GM12878 (cell line): ENCODE results near the gene PHB1. TPM values are rescaled to one million over a fixed set of nuclear protein-coding genes. Genes with fewer than 3 reads are reported as not detected.
"Not testable (repeated sequence)": the region's sequence is repeated elsewhere in the genome, so short reads cannot be mapped to it uniquely, and the experiment has no call there.

ENCODE experiments used
- ATAC-seq: fragments of 200-7000 bp; cut with Tn5 transposase; 3 replicates; pipeline ENCODE4 v1.9.1; 2020; ENCODE audit warnings: mild to moderate bottlenecking, moderate library complexity
- BruUV-seq: library from RNA; stranded (reverse); fragments of 400-500 nt; replicated peaks from 2 replicates; lab custom pipeline; 2021; lab: Mats Ljungman, UMichigan
- CTCF ChIA-PET: fragments of 300-600 bp; sonication (Branson Sonifier 250); formaldehyde crosslinking; extraction: SDS; loops from one replicate; lab custom pipeline; 2021; ENCODE audit warnings: inconsistent platforms; lab: Yijun Ruan, JAX
- POLR2A ChIA-PET: fragments of 350-600 bp; formaldehyde crosslinking; extraction: SDS; loops from one replicate; lab custom pipeline; 2021; ENCODE audit warnings: inconsistent platforms; lab: Charles Lee
- RAD21 ChIA-PET: fragments of 300-600 bp; sonication (Branson Sonifier 250); formaldehyde crosslinking; loops from one replicate; lab custom pipeline; 2023; ENCODE audit warnings: antibody characterized with exemption; ENCODE audit not compliant: unreplicated experiment; lab: Charles Lee
- SMC1A ChIA-PET: fragments of 300-600 bp; sonication (Branson Sonifier 250); formaldehyde crosslinking; loops from one replicate; lab custom pipeline; 2023; ENCODE audit not compliant: unreplicated experiment, uncharacterized antibody; lab: Charles Lee
- DNase-seq: peaks from one replicate; pipeline ENCODE4 v3.0.0-alpha.2; 2011; ENCODE audit warnings: low read depth, low spot score
- FAIRE-seq: peaks from 3 replicates; lab custom pipeline; 2011; peaks lifted over from hg19 to GRCh38; lab: Jason Lieb, UNC
- H2AFZ ChIP-seq: 2 replicates; pipeline ENCODE4 v1.6.0; 2011; ENCODE audit warnings: low read depth, low read length, control low read depth; ENCODE audit not compliant: control insufficient read depth
- H3K27ac ChIP-seq: 2 replicates; pipeline ENCODE4 v1.5.1; 2011; ENCODE audit warnings: control low read depth; ENCODE audit not compliant: control insufficient read depth, insufficient read depth
- H3K27me3 ChIP-seq, 2 experiments: replicated peaks in 1 of 2; 2 replicates each; pipeline versions ENCODE4 v1.6.0 to v1.6.1; 2011; ENCODE audit warnings: low read length in 1 of 2; ENCODE audit not compliant: control insufficient read depth in 2 of 2, insufficient read depth in 2 of 2
- H3K36me3 ChIP-seq, 2 experiments: 2 replicates each; pipeline ENCODE4 v1.5.1; 2011; ENCODE audit warnings: low read length in 1 of 2; ENCODE audit not compliant: control insufficient read depth in 2 of 2, insufficient read depth in 2 of 2
- H3K4me1 ChIP-seq: 2 replicates; pipeline ENCODE4 v1.6.1; 2011; ENCODE audit warnings: mild to moderate bottlenecking, low read length, moderate library complexity, mixed read lengths; ENCODE audit not compliant: control insufficient read depth, insufficient read depth
- H3K4me2 ChIP-seq: 2 replicates; pipeline ENCODE4 v1.6.0; 2011; ENCODE audit warnings: control low read depth; ENCODE audit not compliant: control insufficient read depth, insufficient read depth
- H3K4me3 ChIP-seq: fragments of 200-600 bp; sonication (generic); 2 replicates; pipeline ENCODE4 v1.5.1; 2016
- H3K79me2 ChIP-seq: 2 replicates; pipeline ENCODE4 v1.6.0; 2011; ENCODE audit warnings: low read length; ENCODE audit not compliant: control insufficient read depth, insufficient read depth
- H3K9ac ChIP-seq: 2 replicates; pipeline ENCODE4 v1.8.0; 2011; ENCODE audit warnings: low read length, control low read depth, mixed read lengths; ENCODE audit not compliant: control insufficient read depth, insufficient read depth
- H3K9me3 ChIP-seq: replicated peaks from 3 replicates; pipeline ENCODE4 v1.5.1; 2011; ENCODE audit warnings: mild to moderate bottlenecking, low read length; ENCODE audit not compliant: control insufficient read depth, insufficient read depth
- H4K20me1 ChIP-seq: 2 replicates; pipeline ENCODE4 v1.6.0; 2011; ENCODE audit not compliant: control insufficient read depth, insufficient read depth
- CTCF ChIP-seq, 3 experiments: IDR thresholded peaks in 2 of 3; conservative IDR thresholded peaks in 1 of 3; 2 replicates each; pipeline ENCODE4 v1.5.1; 2011; ENCODE audit warnings: low read depth in 3 of 3, low read length in 3 of 3, mild to moderate bottlenecking in 3 of 3, control low read depth in 2 of 3, moderate library complexity in 2 of 3, inconsistent platforms in 1 of 3, mixed read lengths in 1 of 3; ENCODE audit not compliant: control insufficient read depth in 2 of 3, insufficient read depth in 1 of 3; ENCODE audit errors: extremely low read depth in 1 of 3
- DPF2 ChIP-seq: fragments of 450-650 bp; IDR thresholded peaks from 2 replicates; pipeline ENCODE4 v1.6.1; 2017; ENCODE audit warnings: mild to moderate bottlenecking
- E2F4 ChIP-seq: IDR thresholded peaks from 2 replicates; pipeline ENCODE4 v1.6.1; 2012; ENCODE audit warnings: low read depth, low read length, improper control_type of control experiment
- ESRRA ChIP-seq: IDR thresholded peaks from 2 replicates; pipeline ENCODE4 v1.6.1; 2012; ENCODE audit warnings: mild to moderate bottlenecking, low read length, improper control_type of control experiment
- IRF3 ChIP-seq: fragments of 450-650 bp; IDR thresholded peaks from 2 replicates; pipeline ENCODE4 v1.6.1; 2014; ENCODE audit warnings: mild to moderate bottlenecking
- MXI1 ChIP-seq: fragments of 150-350 bp; IDR thresholded peaks from 2 replicates; pipeline ENCODE4 v1.6.1; 2011; ENCODE audit warnings: low read depth, mild to moderate bottlenecking, inconsistent platforms, low read length, improper control_type of control experiment
- POLR2AphosphoS5 ChIP-seq: IDR thresholded peaks from 2 replicates; pipeline ENCODE4 v1.6.1; 2011; ENCODE audit warnings: mild to moderate bottlenecking, low read length, inconsistent platforms
- TBL1XR1 ChIP-seq: IDR thresholded peaks from 2 replicates; pipeline ENCODE4 v1.6.1; 2012; ENCODE audit warnings: low read depth, low read length, improper control_type of control experiment
- ZBTB40 ChIP-seq: fragments of 450-650 bp; IDR thresholded peaks from 2 replicates; pipeline ENCODE4 v1.6.1; 2016; ENCODE audit warnings: mild to moderate bottlenecking, moderate library complexity, borderline replicate concordance
- WGBS: methylation state at CpG from one replicate; pipeline ENCODE4 v1.1.6; 2016; ENCODE audit warnings: low lambda C conversion rate; ENCODE audit not compliant: insufficient replicate concordance, insufficient coverage; ENCODE audit errors: missing lambda C conversion rate; 5-methylcytosine and 5-hydroxymethylcytosine counted together
- in situ Hi-C: fragments of 300-500 bp; cut with MboI; formaldehyde crosslinking; loops from 9 replicates; pipeline ENCODE4 v1.14.3; 2018; ENCODE audit warnings: mixed read lengths
- intact Hi-C: fragments of 100-400 bp; cut with micrococcal nuclease; formaldehyde crosslinking; loops from one replicate; pipeline ENCODE4 v1.14.2; 2022; ENCODE audit not compliant: unreplicated experiment
- polyA plus RNA-seq, 11 experiments: library from polyadenylated mRNA; depleted of rRNA in 4 of 11; unstranded in 6 of 11; stranded (reverse) in 5 of 11; fragments of >200 nt; fragmentation: Nextera tagmentation in 4 of 11; fragmentation: Illumina TruSeq in 1 of 11; extraction: Ambion mirVana in 4 of 11; extraction: Trizol in 1 of 11; gene quantifications; 1 replicate in 1 of 11; 2 replicates in 10 of 11; pipeline versions ENCODE4 v1.2.1 to v1.2.3, GENCODE V29; 2011 to 2016; ENCODE audit warnings: inconsistent platforms in 2 of 11, missing spikeins in 2 of 11, low read depth in 1 of 11
- total RNA-seq, 4 experiments: library from RNA; depleted of rRNA in 3 of 4; stranded (reverse); fragments of >200 nt in 3 of 4; fragmentation: Illumina TruSeq in 1 of 4; extraction: Trizol in 1 of 4; gene quantifications; 2 replicates each; pipeline versions ENCODE4 v1.2.1 to v1.2.3, GENCODE V29; 2013 to 2021

PHB1 gene
- total and polyA plus RNA-seq, 10 of the 15 experiments (the other 5 are each of a cell fraction or from before 2014, with no cell fraction given): 117 to 466 (median 248) TPM

GRCh38 chr17:49425004-49425286, 10.3 kb upstream of the PHB1 start (continued):
- TF ChIP-seq CTCF (IDR thresholded peaks at IDR 0.05 in 2 of 3, conservative IDR thresholded peaks at IDR 0.05 in 1 of 3; ENCODE audit: control insufficient read depth in 2 of 3, extremely low read depth in 1 of 3, insufficient read depth in 1 of 3, low read depth in 3 of 3, low read length in 3 of 3): no peak
- TF ChIP-seq MXI1: no peak
- no peak for TF ChIP-seq POLR2AphosphoS5
- no peak for TF ChIP-seq E2F4
- TF ChIP-seq ZBTB40: no peak
- no peak for TF ChIP-seq ESRRA
- no peak for TF ChIP-seq TBL1XR1
- TF ChIP-seq DPF2: no peak
- TF ChIP-seq IRF3: no peak

- H3K9ac ChIP-seq, intact Hi-C loops, H3K27me3 ChIP-seq, RAD21 ChIA-PET, H3K27ac ChIP-seq, H3K36me3 ChIP-seq, H3K79me2 ChIP-seq, H3K4me1 ChIP-seq, DNase-seq, H3K9me3 ChIP-seq, ATAC-seq, H3K4me2 ChIP-seq, H4K20me1 ChIP-seq, BruUV-seq, H3K4me3 ChIP-seq, H2AFZ ChIP-seq, POLR2A ChIA-PET, in situ Hi-C loops: not testable (repeated sequence)
- WGBS: 66% methylated on average over 16 of the region's 16 CpGs
- ChIA-PET CTCF (interaction anchor here (1.2 to 3.8 kb wide), 7 partner anchors 10 to 574 kb away, joined by 3 to 18 read pairs (median 5); partner anchors contain the start of gene PHB1), SMC1A (interaction anchor here (1.0 to 1.3 kb wide), 3 partner anchors 11 to 56 kb away, joined by 3 to 4 read pairs (median 3); no protein-coding TSS in a partner anchor)
- peak; percentile 27 for FAIRE-seq
Observed at GRCh38 chr17:49424276-49425003, 9.8 kb upstream of the PHB1 start.
